ENCODE data around the gene OPCML.

OPCML gene

GRCh38 chr11:133531971-133532651 is at the start of gene OPCML:
OPCML (minus strand) TSS chr11:133532501.
- no peak for DNase-seq (ENCODE audit: low read depth in 2 of 2)

GRCh38 chr11:133581091-133581490 is 48.8 kb upstream of the OPCML start:
- DNase-seq (ENCODE audit: low read depth in 2 of 2), result no peak

- no peak for DNase-seq (ENCODE audit: low read depth in 2 of 2)
Measured at GRCh38 chr11:133579165-133580031, 47.1 kb upstream of the OPCML start.

- DNase-seq (ENCODE audit: low read depth in 2 of 2), result no peak
Measured at GRCh38 chr11:133577403-133577802, 45.1 kb upstream of the OPCML start.

- DNase-seq (ENCODE audit: low read depth in 2 of 2), result no peak
Measured at GRCh38 chr11:133576351-133576750, 44.0 kb upstream of the OPCML start.

GRCh38 chr11:133573081-133573480 is 40.8 kb upstream of the OPCML start:
- no peak for DNase-seq (ENCODE audit: low read depth in 2 of 2)

GRCh38 chr11:133570376-133570775 is 38.1 kb upstream of the OPCML start:
- no peak for DNase-seq (ENCODE audit: low read depth in 2 of 2)

- DNase-seq (ENCODE audit: low read depth in 2 of 2), result no peak
Measured at GRCh38 chr11:133563505-133564025, 31.3 kb upstream of the OPCML start.

- no peak for DNase-seq (ENCODE audit: low read depth in 2 of 2)
Measured at GRCh38 chr11:133560472-133560855, 28.2 kb upstream of the OPCML start.

GRCh38 chr11:133559833-133560471 is 27.7 kb upstream of the OPCML start:
- DNase-seq (ENCODE audit: low read depth in 2 of 2), result no peak

GRCh38 chr11:133559382-133559781 is 27.1 kb upstream of the OPCML start:
- DNase-seq (ENCODE audit: low read depth in 2 of 2), result no peak

- no peak for DNase-seq (ENCODE audit: low read depth in 2 of 2)
Measured at GRCh38 chr11:133555034-133555433, 22.7 kb upstream of the OPCML start.

- no peak for DNase-seq (ENCODE audit: low read depth in 2 of 2)
Measured at GRCh38 chr11:133553885-133554740, 21.8 kb upstream of the OPCML start.

GRCh38 chr11:133552938-133553337 is 20.6 kb upstream of the OPCML start:
- no peak for DNase-seq (ENCODE audit: low read depth in 2 of 2)

GRCh38 chr11:133551064-133551463 is 18.8 kb upstream of the OPCML start:
- no peak for DNase-seq (ENCODE audit: low read depth in 2 of 2)

GRCh38 chr11:133549826-133550225 is 17.5 kb upstream of the OPCML start:
- DNase-seq (ENCODE audit: low read depth in 2 of 2), result no peak

- no peak for DNase-seq (ENCODE audit: low read depth in 2 of 2)
Measured at GRCh38 chr11:133548641-133549040, 16.3 kb upstream of the OPCML start.

- DNase-seq (ENCODE audit: low read depth in 2 of 2), result no peak
Measured at GRCh38 chr11:133547808-133548494, 15.7 kb upstream of the OPCML start.

GRCh38 chr11:133545199-133545803 is 13.0 kb upstream of the OPCML start:
- DNase-seq (ENCODE audit: low read depth in 2 of 2), result no peak

GRCh38 chr11:133541720-133542095 is 9.4 kb upstream of the OPCML start:
- no peak for DNase-seq (ENCODE audit: low read depth in 2 of 2)
